HG03565 (cell line): Measurements from ENCODE around the gene CCDC192.

Experiments used
- ATAC-seq: cut with Tn5 transposase; IDR thresholded peaks from one replicate; pipeline ENCODE4 v1.9.1; 2021; ENCODE audit warnings: mild to moderate bottlenecking, moderate library complexity; ENCODE audit not compliant: unreplicated experiment

CCDC192 gene

GRCh38 chr5:127911619-127912018 lies 208.4 kb downstream of the CCDC192 start:
- ATAC-seq, result no peak

DNA sequence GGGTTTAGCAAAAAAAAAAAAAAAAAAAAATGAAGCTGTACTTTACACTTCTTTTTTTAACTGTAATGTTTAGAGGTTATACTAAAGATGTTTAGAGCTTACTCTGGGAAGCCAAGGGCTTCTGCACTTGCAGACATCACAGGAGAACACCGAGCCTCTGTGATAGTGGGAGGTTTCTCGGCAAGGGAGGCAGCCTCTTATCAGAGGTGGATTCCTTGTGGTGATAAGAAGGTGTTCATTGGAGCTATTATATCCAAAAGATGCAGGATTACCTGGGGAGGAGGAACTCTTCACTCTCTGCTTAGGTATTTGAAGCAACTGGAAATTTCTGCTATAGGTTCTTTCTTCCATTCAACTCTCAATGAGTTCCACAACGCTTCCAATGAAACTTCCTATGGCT lies 209.2 kb downstream of the CCDC192 start:
- ATAC-seq, result no peak

- ATAC-seq, result no peak
These were observed 213.8 kb downstream of the CCDC192 start for GRCh38 chr5:127916885-127917573.

- ATAC-seq, result no peak
These were observed 216.0 kb downstream of the CCDC192 start for GRCh38 chr5:127919006-127919796.

DNA sequence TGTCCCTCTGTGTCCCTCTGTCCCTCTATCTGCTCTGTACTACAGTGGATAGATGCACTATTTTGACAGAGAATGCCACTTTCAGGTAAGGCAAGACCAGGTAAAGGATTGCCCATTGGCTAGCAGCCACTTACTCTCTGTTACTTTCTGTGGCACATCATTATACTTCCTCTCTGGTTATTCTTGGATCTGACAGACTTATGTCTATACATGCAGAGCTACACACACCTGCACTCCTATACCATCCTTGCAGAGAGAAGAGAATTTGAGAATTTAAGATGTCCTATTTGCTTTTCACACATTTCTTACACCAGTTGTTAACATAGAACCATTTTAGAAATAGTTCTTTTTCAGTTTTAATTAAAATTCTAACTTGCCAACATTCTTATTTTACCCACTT lies 216.6 kb downstream of the CCDC192 start:
- ATAC-seq, result no peak

- ATAC-seq, result no peak
These were observed 217.7 kb downstream of the CCDC192 start for GRCh38 chr5:127920936-127921335.

GRCh38 chr5:127922603-127923002 lies 219.4 kb downstream of the CCDC192 start:
- no peak for ATAC-seq

- ATAC-seq, result no peak
These were observed 220.8 kb downstream of the CCDC192 start for GRCh38 chr5:127923804-127924570.

- no peak for ATAC-seq
These were observed 221.4 kb downstream of the CCDC192 start for GRCh38 chr5:127924606-127925005.

DNA sequence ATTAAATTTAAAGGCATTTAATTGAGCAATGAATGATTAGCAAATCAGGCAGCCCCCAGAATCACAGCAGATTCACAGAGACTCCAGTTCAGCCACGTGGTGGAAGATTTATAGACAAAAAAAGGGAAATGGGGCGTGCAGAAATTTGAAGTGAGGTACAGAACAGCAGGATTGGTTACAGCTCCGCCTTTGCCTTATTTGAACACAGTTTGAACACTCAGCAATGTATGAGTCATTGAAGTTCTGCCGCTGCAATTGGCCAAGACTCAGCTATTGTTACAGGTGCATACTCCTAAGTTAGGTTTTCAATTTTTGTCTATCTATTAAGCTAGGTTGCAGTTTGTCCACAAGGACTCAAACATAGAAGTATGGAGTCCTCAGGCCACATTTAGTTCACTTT lies 222.7 kb downstream of the CCDC192 start:
- ATAC-seq, result no peak

DNA sequence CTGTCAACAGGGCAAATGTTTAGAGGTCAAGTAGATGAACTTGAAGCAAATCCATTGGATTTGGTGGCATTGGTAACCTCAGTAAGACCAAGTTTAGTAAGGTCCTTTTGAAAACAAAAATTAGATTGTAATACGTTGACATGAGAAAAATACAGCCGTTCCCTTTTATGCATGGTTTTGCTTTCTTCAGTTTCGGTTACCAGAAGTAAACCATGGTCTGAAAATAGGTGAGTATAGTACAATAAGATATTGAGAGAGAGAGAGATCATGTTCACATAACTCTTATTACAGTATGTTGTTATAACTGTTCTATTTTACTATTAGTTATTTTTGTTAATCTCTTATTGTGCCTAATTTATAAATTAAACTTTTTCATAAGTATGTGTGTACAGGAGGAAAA lies 223.8 kb downstream of the CCDC192 start:
- ATAC-seq, result no peak

- ATAC-seq, result no peak
These were observed 224.9 kb downstream of the CCDC192 start for GRCh38 chr5:127928053-127928452.

DNA sequence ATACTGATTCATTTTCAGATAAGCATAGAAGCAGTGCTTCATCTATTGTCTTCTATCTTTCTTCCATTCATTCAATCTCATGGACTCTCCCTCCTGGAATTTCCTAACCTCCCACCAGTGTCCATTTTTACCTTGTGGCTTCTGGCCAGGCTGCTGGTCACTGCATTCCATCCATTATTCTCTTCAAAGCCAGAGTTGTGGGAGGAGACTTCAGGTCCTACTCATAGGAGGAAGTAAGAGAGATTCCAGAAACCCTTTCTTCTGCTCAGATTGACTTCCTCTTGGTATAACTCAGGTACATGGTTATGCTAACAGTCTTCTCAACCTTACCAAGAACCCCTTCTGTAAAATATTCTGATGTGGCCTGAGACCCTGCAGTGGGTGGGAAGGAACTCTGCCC lies 227.1 kb downstream of the CCDC192 start:
- ATAC-seq, result no peak

GRCh38 chr5:127931396-127931795 lies 228.2 kb downstream of the CCDC192 start:
- ATAC-seq, result no peak

DNA sequence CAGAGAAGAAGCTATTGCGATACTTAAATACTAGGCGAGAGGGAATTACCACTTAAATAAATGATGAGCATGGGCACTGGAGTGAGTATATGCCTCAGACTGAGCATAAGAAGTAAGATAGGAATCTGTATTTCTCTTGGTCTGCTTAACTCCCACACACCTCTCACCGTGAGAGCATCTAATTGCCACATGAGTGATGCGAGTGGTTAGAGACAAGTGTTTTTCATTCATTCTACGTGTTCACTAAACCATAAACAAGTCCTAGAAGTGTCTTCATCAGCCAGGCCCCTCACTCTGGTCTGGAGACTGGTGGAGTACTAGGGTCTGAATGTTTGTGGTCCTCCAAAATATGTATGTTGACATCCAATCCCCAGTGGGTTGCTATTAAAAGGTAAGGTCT lies 230.2 kb downstream of the CCDC192 start:
- ATAC-seq, result no peak

DNA sequence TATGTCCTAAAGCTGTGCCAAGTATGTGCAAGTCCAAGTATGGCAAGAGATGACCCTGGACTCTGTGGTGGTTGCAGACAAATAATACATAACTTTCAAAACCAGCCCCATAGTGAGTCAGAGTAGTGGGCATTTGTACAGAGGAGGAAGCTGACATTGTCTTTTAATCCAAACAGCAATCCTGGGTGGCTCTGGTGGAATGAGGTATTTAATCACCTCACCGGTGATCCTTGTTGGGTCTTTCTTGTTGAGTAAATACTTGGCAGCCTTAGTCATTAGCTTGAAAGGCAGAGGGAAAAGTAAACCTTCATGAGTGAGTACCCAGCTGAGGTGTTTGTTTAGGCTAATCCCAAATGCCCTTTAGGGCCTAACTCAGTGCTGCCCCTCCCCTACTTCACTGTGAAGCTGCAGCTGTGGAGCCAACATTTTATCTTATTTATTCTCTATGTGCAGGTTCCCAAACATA lies 231.6 kb downstream of the CCDC192 start:
- no peak for ATAC-seq

- no peak for ATAC-seq
These were observed 232.2 kb downstream of the CCDC192 start for GRCh38 chr5:127935398-127935797.

- peak; percentile 62 for ATAC-seq
These were observed 233.3 kb downstream of the CCDC192 start for GRCh38 chr5:127936439-127936972.

GRCh38 chr5:127938746-127939145 lies 235.6 kb downstream of the CCDC192 start:
- no peak for ATAC-seq

GRCh38 chr5:127940854-127941253 lies 237.7 kb downstream of the CCDC192 start:
- ATAC-seq, result no peak

DNA sequence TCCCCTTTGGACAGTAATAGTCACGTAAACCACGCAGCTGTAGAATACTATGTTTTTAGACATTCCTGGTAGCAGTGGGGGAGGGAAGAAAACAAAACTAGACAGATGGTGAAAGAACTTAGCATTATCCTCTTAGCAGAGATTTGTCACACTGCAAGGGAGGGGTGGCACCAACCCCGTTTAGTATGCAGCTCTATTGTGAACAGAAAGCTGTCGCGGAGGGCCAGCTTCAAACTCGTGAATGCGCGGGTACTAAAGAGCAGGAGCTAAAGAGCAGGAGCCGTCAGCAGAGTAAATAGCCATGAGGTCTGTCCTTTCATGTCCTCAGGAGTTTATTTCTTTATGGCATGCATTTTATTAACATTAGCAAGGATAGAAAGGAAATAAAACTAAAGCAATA lies 238.5 kb downstream of the CCDC192 start:
- ATAC-seq, result no peak
